Peyer's patch (tissue), 4 donors: ENCODE results near the gene C19orf33. TPM values are rescaled to one million over a fixed set of nuclear protein-coding genes. Genes with fewer than 3 reads are reported as not detected.

Experiments
- DNase-seq, 3 donors: peaks; one replicate each; pipeline ENCODE4 v3.0.0-alpha.2; 2017 to 2019
- H3K27ac ChIP-seq, 4 donors: fragments of 200-600 bp; sonication (generic); one replicate each; pipeline ENCODE4 v1.5.1; 2016 to 2019
- H3K27me3 ChIP-seq, 2 donors: fragments of 200-600 bp; sonication (generic); one replicate each; pipeline ENCODE4 v1.5.1; 2019
- H3K36me3 ChIP-seq, 3 donors: fragments of 200-600 bp; sonication (generic); one replicate each; pipeline ENCODE4 v1.5.1; 2016 to 2019
- H3K4me1 ChIP-seq, 4 donors: fragments of 200-600 bp; sonication (generic); one replicate each; pipeline ENCODE4 v1.5.1; 2016 to 2019
- H3K4me3 ChIP-seq, 4 donors: fragments of 200-600 bp; sonication (generic); 1 replicate in 3 of 4; 2 replicates in 1 of 4; pipeline ENCODE4 v1.5.1; 2016 to 2019; ENCODE audit warnings: mild to moderate bottlenecking in 1 of 4
- H3K9me3 ChIP-seq, 4 donors: fragments of 200-600 bp; sonication (generic); one replicate each; pipeline ENCODE4 v1.5.1; 2016 to 2019; ENCODE audit warnings: mild to moderate bottlenecking in 1 of 4
- CTCF ChIP-seq, 6 experiments: fragments of 450-650 bp in 4 of 6; fragments of 200-600 bp in 2 of 6; sonication (generic) in 1 of 6; IDR thresholded peaks; one replicate each; pipeline ENCODE4 v1.5.1; 2017 to 2019; ENCODE audit warnings: antibody characterized with exemption in 6 of 6, mild to moderate bottlenecking in 3 of 6, moderate library complexity in 1 of 6
- POLR2A ChIP-seq, 2 donors: fragments of 450-650 bp; IDR thresholded peaks; one replicate each; pipeline ENCODE4 v1.5.1; 2017; ENCODE audit warnings: antibody characterized with exemption in 2 of 2, mild to moderate bottlenecking in 2 of 2, moderate library complexity in 2 of 2
- total RNA-seq, 4 donors: library from RNA; depleted of rRNA; stranded (reverse); fragments of >200 nt; gene quantifications; one replicate each; pipeline ENCODE4 v1.1.0, GENCODE V29; 2016

The C19orf33 gene
- total RNA-seq, 4 donors from 2014 or later, result 39.6 to 444 (median 348) TPM

GRCh38 chr19:38323291-38323690 is 19.2 kb downstream of the C19orf33 start:
- TF ChIP-seq CTCF (IDR thresholded peaks at IDR 0.05), result no peak
- no peak for TF ChIP-seq POLR2A (IDR thresholded peaks at IDR 0.05)
- Histone ChIP-seq H3K9me3 (no peaks in the 10 kb centered on the region), H3K4me1 (peaks cover 0 to 27% (median 5%) of the 10 kb centered on the region in 4 donors), H3K36me3 (peaks cover 0 to 31% (median 3%) of the 10 kb centered on the region in 3 donors), H3K27me3 (no peaks in the 10 kb centered on the region), H3K4me3 (no peak overlapping the region), H3K27ac (no peak overlapping the region)
- no peak for DNase-seq

GRCh38 chr19:38324431-38324830 is 20.4 kb downstream of the C19orf33 start:
- H3K27ac ChIP-seq, result no peak overlapping the region
- H3K4me3 ChIP-seq, result no peak overlapping the region
- peaks cover 0 to 17% (median 3%) of the 10 kb centered on the region in 4 donors for H3K4me1 ChIP-seq
- no peak for DNase-seq
- H3K36me3 ChIP-seq, result peaks cover 0 to 34% (median 3%) of the 10 kb centered on the region in 3 donors
- TF ChIP-seq POLR2A (IDR thresholded peaks at IDR 0.05) (no peak), CTCF (IDR thresholded peaks at IDR 0.05) (no peak)
- H3K27me3 ChIP-seq, result no peaks in the 10 kb centered on the region
- no peaks in the 10 kb centered on the region for H3K9me3 ChIP-seq

GRCh38 chr19:38326591-38326990 is 22.5 kb downstream of the C19orf33 start:
- TF ChIP-seq POLR2A (IDR thresholded peaks at IDR 0.05), result no peak
- no peak for TF ChIP-seq CTCF (IDR thresholded peaks at IDR 0.05)
- Histone ChIP-seq H3K9me3 (no peaks in the 10 kb centered on the region), H3K4me3 (no peak overlapping the region), H3K36me3 (peaks cover 0 to 34% (median 3%) of the 10 kb centered on the region in 3 donors), H3K27ac (no peak overlapping the region), H3K4me1 (peaks cover 0 to 8% (median 0%) of the 10 kb centered on the region in 4 donors), H3K27me3 (no peaks in the 10 kb centered on the region)
- DNase-seq, result no peak

- Histone ChIP-seq H3K27me3 (no peaks in the 10 kb centered on the region), H3K27ac (no peak overlapping the region), H3K4me3 (no peak overlapping the region), H3K9me3 (no peaks in the 10 kb centered on the region), H3K4me1 (no peaks in the 10 kb centered on the region), H3K36me3 (peaks cover 0 to 29% (median 3%) of the 10 kb centered on the region in 3 donors)
- no peak for DNase-seq
- no peak for TF ChIP-seq POLR2A (IDR thresholded peaks at IDR 0.05)
- TF ChIP-seq CTCF (IDR thresholded peaks at IDR 0.05), result no peak
Observed at GRCh38 chr19:38329651-38330050, 25.6 kb downstream of the C19orf33 start.

- no peak overlapping the region for H3K4me3 ChIP-seq
- H3K36me3 ChIP-seq, result peaks cover 0 to 17% (median 3%) of the 10 kb centered on the region in 3 donors
- no peak overlapping the region for H3K27ac ChIP-seq
- H3K9me3 ChIP-seq, result no peaks in the 10 kb centered on the region
- TF ChIP-seq POLR2A (IDR thresholded peaks at IDR 0.05) (no peak), CTCF (IDR thresholded peaks at IDR 0.05) (no peak)
- DNase-seq, result no peak
- H3K27me3 ChIP-seq, result no peaks in the 10 kb centered on the region
- peaks cover 0 to 3% (median 0%) of the 10 kb centered on the region in 4 donors for H3K4me1 ChIP-seq
Observed at GRCh38 chr19:38331728-38332127, 27.7 kb downstream of the C19orf33 start.

GRCh38 chr19:38333245-38333644 is 29.2 kb downstream of the C19orf33 start:
- H3K4me1 ChIP-seq, result peaks cover 0 to 11% (median 5%) of the 10 kb centered on the region in 4 donors
- no peak overlapping the region for H3K27ac ChIP-seq
- peaks cover 0 to 3% (median 0%) of the 10 kb centered on the region in 3 donors for H3K36me3 ChIP-seq
- TF ChIP-seq POLR2A (IDR thresholded peaks at IDR 0.05) (no peak), CTCF (IDR thresholded peaks at IDR 0.05) (no peak)
- no peak overlapping the region for H3K4me3 ChIP-seq
- no peaks in the 10 kb centered on the region for H3K9me3 ChIP-seq
- no peak for DNase-seq
- H3K27me3 ChIP-seq, result no peaks in the 10 kb centered on the region
